GM19397 (cell line): Measurements from ENCODE around the gene SLC25A40.
"Not testable (repeated sequence)": the region's sequence is repeated elsewhere in the genome, so short reads cannot be mapped to it uniquely, and the experiment has no call there.

ENCODE experiments used
- ATAC-seq: cut with Tn5 transposase; IDR thresholded peaks from one replicate; pipeline ENCODE4 v1.9.1; 2021; ENCODE audit warnings: mild to moderate bottlenecking, moderate library complexity; ENCODE audit not compliant: unreplicated experiment

SLC25A40 gene

DNA sequence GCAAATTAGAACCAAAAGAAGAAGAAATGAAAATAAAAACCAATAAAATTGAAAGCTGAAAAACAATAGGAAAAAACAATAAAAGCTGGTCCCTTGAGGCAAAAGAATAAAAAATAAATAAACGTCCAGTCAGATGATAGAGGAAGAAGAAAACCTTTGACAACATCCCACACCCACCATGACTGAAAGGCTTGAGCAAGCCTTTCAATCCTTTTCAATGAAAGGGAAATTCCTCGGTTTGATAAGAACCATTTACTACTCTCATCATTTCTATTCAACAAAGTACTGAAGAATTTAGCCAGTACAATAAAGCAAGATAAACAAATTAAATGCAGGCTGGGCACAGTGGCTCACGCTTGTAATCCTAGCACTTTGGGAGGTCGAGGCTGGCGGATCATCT, 3.8 kb downstream of the SLC25A40 start:
- no peak for ATAC-seq

DNA sequence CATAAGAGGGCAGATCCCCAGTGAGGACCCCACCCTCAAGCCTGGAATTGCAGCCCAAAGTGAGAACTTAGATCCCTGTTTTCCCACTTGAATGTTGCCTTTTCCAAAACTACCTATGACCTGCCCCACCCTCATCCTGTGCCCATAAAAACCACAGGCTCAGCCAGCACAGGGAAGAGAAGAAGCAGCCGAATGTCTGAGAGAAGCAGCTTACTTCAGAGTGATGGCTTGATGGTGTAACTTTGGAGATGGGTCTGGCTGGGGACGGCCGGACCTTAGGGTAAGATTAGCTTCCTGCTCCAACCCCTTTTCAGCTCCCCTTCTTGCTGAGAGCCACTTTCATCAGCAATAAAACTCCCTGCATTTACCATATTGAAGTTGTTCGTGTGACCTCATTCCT, 5.7 kb downstream of the SLC25A40 start:
- no peak for ATAC-seq

DNA sequence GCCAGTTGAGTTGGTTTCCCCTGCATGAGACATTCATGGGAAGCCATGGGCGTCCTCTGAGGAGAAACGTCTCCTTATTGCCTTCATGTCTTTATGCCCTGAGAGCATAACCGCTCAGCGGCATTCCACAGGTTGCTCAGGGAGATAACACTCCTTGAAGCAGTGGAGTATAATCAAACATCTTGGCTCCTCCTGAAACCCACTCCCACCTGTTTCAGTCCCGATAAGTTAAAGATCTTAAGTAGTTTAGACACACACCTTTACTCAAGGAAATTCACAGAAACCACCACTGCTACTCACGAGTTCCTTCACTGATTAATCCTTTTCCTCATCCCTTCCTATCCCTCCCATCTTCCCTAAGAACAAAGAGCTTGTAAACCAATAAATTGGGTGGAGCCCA, 9.6 kb downstream of the SLC25A40 start:
- not testable (repeated sequence) for ATAC-seq

DNA sequence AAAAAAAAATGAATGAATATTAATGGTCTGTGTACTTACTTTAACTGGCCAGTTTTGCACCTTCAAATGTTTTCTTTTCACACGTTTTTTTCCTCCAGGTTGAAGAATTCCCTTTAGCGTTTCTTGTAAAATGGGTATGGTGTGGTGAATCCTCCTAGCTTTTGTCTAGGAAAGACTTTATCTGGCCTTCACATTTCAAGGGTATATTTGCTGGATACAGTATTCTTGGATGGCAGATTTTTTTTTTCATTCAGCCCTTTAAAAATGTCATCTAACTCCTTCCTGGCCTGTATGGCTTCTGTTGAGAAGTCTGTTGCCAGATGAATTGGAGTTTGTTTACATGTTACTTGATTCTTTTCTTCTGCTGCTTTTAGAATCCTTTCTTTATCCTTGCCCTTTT, 10.1 kb downstream of the SLC25A40 start:
- ATAC-seq, result no peak

DNA sequence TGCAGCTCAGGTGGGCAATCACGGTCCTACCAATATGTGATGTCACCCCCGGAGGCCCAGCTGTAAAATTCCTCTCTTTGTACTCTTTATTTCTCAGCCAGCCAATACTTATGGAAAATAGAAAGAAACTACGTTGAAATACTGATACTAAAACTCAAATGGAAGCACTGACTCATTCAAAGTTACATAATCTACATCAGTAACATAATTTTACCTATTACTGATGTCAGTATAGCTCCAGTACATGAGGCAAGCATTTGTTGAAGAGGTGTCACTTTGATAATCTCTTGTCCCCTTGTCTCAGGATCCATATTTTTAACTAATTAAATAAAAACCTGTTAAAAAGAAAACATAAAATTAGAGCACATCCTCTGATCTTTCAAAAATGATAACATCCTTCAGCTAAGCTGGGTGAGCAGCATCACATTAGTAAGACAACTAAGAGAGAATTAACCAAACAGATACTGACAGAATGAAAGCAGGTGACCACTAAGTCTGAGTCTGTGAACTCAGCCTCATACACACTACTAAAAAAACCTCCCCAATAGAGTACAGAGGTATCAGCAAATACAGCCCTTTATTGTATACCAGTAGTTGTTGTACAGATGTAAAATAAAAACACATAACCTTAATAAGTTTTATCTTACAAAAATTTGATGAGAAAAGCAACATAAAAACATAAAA, 17.6 kb downstream of the SLC25A40 start:
- ATAC-seq, result no peak

DNA sequence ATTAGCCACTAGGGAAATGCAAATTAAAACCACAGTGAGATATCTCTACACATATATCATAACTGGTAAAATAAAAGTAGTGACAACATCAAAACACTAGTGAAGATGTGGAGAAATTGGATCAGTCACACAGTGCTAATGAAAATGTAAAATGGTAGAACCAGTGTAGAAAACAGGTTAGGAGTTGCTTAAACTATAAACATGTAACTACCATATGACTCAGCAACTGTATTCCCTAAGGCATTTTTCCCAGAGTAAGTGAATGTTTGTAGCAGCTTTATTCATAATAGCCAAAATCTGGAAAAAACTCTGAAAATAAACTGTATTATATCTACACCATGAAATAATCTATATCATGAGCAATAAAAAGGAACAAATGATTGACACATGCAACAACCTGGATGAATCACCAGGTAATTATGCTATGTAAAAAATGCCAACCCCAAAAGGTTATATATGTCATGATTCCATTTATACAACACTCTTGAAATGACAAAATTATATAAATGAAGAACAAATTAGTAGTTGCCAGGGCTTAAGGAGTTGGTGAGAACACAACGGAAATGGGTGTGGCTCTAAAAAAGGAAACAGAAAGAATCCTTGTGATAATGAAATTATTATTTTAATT, 22.8 kb downstream of the SLC25A40 start:
- no peak for ATAC-seq

DNA sequence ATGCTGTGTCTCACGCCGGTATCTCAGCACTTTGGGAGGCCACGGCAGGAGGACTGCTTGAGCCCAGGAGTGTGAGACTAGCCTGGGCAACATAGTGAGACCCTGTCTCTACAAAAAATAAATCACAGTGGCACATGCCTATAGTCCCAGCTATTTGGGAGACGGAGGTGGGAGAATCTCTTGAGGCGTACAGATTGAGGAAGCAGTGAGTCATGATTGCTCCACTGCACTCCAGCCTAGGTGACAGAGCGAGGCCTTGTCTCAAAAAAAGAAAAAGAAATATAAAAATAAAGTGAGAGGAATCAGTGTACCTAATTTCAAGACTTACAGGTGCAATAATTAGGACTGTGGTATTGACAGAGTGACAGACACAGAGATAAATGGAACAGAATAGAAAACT, 23.9 kb downstream of the SLC25A40 start:
- ATAC-seq, result no peak

DNA sequence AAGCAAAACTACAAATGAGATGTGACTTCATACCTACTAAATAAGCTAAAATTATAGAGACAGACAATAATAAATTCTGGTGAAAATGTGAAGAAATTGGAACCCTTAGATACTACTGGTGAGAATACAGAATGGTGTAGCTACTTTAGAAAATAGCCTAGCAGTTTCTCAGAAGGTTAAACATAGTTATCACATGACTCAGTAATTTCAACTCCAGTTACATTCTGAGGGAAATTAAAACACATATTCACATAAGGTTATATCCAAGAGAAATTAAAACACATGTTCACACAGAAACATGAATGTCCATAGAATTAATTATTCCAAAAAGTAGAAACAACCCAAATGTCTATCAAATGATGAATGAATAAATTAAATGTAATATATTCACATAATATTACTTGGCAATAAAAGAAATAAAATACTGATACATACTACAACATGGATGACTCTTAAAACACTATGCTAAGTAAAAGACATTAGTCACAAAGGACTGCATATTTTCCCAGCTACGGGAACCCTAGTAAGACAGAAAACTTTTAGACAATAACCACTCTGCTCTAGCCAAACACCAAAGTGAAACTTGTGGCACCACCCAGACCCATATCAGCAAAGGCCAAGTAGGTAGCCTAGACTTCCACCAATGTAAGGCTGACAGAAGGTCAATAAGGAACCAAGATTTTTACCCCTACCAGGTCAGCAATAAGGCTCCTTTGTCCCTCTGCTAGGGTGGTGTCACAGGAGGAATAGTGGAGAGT, 25.1 kb downstream of the SLC25A40 start:
- no peak for ATAC-seq

DNA sequence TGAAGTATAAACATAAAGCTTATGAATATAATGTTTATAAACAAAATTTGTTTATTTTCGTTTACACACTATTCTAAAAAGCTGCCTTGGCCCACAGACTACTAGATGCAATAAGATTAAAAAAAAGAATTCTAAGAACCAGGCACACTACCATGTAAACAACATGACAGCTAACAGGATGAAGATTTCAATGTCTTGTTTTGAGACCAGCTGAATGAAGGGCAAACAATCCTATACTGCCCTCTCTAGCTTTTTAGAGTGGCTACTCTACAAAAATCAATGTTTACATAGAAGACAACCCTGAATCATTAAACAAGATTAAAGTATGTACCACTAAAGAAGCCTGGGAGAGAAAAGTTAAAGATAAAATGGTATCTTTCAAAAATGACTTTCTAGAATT, 38.6 kb downstream of the SLC25A40 start:
- ATAC-seq, result no peak

DNA sequence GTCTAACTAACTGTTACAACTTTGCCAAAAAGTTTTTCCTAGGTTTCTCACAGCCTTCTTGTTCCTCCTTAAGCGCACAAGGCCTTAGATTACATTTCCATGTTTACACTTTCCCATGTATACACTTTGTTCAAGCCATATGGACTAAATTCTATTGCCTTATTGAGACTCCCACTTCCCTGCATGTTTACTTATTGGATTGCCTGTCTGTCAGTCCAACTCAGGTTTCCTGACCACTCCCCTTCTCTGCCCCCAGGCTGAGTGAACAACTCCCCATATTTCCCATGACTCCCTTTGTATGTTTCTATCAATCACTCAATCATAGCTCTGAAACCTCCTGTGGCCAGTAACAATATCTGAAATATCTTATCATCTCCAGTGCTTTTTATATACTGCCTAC, 43.0 kb downstream of the SLC25A40 start:
- no peak for ATAC-seq

DNA sequence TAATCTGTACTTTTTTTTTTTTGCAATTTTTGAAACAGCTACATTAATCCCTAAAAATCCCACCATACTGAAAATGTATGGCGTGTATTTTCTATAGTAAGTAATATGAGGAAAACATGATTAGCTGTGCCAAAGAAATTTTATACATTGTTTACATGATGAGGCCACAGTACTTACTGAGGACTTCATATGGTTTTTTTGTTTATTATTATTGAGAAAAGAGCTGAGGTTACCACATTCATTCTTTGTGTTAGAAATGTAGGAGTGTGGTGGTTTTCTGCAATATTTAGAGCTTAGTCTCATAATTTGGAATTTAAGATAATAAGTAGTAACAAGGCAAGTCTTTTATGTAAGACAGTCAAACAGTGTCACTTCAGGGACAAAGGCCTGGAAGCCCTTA, 45.1 kb downstream of the SLC25A40 start:
- no peak for ATAC-seq

DNA sequence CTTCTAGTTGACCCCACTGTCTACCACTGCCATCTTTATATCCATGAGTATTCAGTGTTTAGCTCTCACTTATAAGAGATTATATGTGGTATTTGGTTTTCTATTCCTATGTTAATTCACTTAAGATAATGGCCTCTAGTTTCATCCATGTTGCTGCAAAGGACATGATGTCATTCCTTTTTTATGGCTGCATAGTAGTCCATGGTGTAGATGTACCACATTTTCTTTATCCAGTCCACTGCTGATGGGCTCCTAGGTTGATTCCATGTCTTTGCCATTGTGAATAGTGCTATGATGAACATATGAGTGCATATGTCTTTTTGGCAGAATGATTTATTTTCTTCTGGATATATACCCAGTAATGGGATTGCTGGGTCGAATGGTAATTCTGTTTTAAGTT, 47.8 kb downstream of the SLC25A40 start:
- ATAC-seq, result not testable (repeated sequence)

DNA sequence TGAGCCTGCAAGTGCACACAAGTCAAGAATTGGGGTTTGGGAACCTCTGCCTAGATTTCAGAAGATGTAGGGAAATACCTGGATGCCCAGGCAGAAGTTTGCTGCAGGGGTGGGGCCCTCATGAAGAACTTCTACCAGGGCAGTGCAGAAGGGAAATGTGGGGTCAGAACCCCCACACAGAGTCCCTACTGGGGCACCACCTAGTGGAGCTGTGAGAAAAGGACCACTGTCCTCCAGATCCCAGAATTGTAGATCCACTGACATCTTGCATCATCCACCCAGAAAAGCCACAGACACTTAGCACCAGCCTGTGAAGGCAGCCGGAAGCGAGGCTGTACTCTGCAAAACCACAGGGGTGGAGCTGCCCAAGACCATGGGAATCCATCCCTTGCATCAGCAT, 50.8 kb downstream of the SLC25A40 start:
- ATAC-seq, result not testable (repeated sequence)

DNA sequence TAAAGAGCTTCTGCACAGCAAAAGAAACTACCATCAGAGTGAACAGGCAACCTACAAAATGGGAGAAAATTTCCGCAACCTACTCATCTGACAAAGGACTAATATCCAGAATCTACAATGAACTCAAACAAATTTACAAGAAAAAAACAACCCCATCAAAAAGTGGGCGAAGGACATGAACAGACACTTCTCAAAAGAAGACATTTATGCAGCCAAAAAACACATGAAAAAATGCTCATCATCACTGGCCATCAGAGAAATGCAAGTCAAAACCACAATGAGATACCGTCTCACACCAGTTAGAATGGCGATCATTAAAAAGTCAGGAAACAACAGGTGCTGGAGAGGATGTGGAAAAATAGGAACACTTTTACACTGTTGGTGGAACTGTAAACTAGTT, 54.1 kb downstream of the SLC25A40 start:
- not testable (repeated sequence) for ATAC-seq

DNA sequence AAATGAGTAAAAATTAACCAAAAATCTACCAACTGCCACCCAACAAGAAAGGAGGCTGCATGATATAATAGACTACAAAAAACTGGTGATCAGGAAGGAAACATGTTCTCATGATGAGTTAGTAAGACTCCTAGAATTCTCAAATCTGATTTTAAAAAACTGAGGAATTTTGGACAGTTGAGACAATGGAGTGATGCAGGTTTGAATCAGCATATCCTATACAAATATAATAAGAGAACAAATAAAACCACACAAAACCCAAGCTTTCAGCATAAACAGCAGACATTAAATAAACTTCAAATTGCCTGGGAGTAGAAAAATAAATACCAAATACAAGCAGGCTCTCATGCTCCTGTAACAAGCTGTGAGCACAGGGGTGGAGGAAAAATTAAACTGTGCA, 57.8 kb downstream of the SLC25A40 start:
- no peak for ATAC-seq

DNA sequence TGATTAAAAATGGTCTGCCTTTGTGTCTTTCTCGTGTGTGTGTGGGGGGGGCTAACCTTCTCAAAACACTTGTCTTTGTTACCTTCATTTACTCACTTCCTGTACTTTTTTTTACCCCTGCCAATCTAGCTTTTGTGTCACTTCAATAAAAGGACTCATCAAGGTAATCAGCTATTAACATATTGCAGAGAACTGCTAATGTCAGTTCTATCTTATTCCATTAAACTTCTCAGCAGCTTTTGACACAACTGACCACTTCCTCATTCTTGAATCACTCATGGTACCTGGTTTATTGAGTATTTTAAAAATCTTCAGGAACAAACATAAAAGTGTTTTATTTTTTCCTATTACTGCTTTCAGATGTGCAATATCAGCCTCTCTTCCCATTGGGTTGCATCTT, 59.8 kb downstream of the SLC25A40 start:
- ATAC-seq, result no peak

DNA sequence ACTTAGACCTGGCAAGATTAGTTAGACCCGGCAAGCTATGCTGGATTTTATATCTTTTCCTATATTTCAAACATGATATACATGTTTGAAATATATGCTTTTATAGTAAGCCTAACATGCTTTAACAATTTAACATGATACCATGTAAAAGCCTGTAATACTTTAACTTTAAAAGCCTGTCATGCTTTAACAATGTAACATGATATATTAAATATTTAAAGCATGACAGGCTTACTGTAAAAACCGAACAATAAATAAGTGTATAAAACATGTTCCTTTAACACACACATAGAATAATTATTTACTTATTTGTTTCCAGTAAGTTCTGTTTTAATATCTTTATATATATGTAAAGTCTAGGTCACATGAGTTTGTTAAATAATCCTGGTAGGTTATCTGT, 65.4 kb downstream of the SLC25A40 start:
- ATAC-seq, result no peak

DNA sequence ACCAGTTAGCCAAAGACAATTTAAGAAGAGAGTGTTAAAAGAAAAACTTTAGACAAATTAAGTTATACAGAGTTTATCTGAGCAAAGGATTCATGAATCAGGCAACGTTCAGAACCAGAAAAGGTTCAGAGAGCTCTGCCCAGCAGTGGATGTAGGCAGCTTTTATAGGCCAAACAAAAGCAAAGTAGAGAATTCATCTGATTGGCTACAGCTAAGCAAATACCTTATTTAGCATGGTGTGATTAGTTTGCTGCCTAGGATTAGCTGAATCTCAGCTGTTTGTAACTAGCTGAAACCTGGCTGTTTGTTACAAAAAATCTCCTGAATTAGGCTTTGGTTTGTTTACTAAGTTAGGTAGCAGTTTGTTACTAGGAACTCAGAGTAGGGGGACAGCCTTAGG, 66.0 kb downstream of the SLC25A40 start:
- no peak for ATAC-seq

DNA sequence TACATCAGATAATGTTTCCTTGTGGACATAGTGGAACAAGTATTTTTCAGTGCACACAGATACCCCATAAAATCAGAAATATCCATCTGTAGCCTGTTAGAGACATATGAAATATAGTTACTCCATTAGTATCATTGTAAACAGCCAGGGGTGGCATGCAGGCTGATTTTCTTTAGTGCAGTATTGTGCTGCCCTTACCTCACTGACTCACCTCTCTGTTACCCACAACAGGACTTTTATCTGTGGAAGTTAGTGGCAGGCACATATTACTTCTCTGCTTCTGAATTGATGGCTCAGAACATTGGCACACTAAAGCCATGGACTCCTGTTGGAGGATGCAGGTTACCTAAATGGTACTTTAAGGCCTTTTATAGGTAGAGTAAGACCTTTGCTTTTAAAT, 70.0 kb downstream of the SLC25A40 start:
- no peak for ATAC-seq

DNA sequence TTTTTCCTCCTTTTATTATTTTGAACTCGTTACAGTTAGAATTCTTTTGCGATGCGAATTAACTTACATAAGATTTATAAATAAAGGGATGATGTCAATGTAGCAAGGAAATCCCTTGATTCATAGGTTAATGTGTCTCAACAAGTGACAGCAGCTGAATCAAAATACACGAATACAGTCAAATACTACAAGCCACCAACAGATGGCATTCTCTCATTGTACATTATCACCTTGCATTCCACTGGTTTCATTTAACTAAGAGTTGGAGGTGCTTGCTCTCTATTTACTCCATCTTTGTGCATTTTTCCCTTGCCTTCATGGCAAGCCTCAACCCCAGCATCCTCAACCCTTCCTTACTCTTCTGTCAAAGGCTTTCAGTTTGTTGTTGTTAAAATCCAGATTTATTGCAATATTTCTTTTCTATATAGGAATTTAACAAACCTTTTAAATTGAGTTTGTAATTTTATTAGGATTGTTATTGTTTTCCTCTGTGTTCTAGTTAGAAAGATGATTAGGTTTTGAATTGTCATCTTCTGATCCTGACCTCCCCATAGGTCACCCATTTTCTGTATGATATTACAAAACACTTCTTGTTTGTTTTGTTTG, 78.3 kb downstream of the SLC25A40 start:
- peak; percentile 64 for ATAC-seq

DNA sequence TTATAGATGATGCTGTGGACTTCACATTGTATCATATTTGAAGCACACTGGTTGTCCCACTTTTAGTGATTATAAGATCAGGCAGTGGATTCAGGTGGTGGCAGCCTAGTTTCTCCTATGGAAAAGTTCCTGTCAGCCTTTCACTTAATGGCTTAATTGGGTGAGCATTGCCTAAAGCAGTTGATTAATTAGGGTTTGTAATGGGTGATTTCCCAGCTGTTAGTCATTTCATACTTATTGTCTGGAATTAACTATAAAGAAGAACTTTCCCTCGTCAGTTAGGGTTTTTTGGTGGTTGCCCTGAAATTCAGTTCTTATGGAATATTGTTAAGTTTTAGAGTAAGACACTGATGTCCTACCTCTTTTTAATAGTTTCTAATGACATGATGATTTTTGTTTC, 78.8 kb downstream of the SLC25A40 start:
- ATAC-seq, result no peak
